GM12878 (cell line): ENCODE results near the gene NAV2. TPM values are rescaled to one million over a fixed set of nuclear protein-coding genes. Genes with fewer than 3 reads are reported as not detected.

Source experiments
- ATAC-seq: fragments of 200-7000 bp; cut with Tn5 transposase; 3 replicates; pipeline ENCODE4 v1.9.1; 2020; ENCODE audit warnings: mild to moderate bottlenecking, moderate library complexity
- BruUV-seq: library from RNA; stranded (reverse); fragments of 400-500 nt; replicated peaks from 2 replicates; lab custom pipeline; 2021; lab: Mats Ljungman, UMichigan
- CTCF ChIA-PET: fragments of 300-600 bp; sonication (Branson Sonifier 250); formaldehyde crosslinking; extraction: SDS; loops from one replicate; lab custom pipeline; 2021; ENCODE audit warnings: inconsistent platforms; lab: Yijun Ruan, JAX
- POLR2A ChIA-PET: fragments of 350-600 bp; formaldehyde crosslinking; extraction: SDS; loops from one replicate; lab custom pipeline; 2021; ENCODE audit warnings: inconsistent platforms; lab: Charles Lee
- RAD21 ChIA-PET: fragments of 300-600 bp; sonication (Branson Sonifier 250); formaldehyde crosslinking; loops from one replicate; lab custom pipeline; 2023; ENCODE audit warnings: antibody characterized with exemption; ENCODE audit not compliant: unreplicated experiment; lab: Charles Lee
- SMC1A ChIA-PET: fragments of 300-600 bp; sonication (Branson Sonifier 250); formaldehyde crosslinking; loops from one replicate; lab custom pipeline; 2023; ENCODE audit not compliant: unreplicated experiment, uncharacterized antibody; lab: Charles Lee
- DNase-seq: peaks from one replicate; pipeline ENCODE4 v3.0.0-alpha.2; 2011; ENCODE audit warnings: low read depth, low spot score
- FAIRE-seq: peaks from 3 replicates; lab custom pipeline; 2011; peaks lifted over from hg19 to GRCh38; lab: Jason Lieb, UNC
- H2AFZ ChIP-seq: 2 replicates; pipeline ENCODE4 v1.6.0; 2011; ENCODE audit warnings: low read depth, low read length, control low read depth; ENCODE audit not compliant: control insufficient read depth
- H3K27ac ChIP-seq: 2 replicates; pipeline ENCODE4 v1.5.1; 2011; ENCODE audit warnings: control low read depth; ENCODE audit not compliant: control insufficient read depth, insufficient read depth
- H3K27me3 ChIP-seq, 2 experiments: replicated peaks in 1 of 2; 2 replicates each; pipeline versions ENCODE4 v1.6.0 to v1.6.1; 2011; ENCODE audit warnings: low read length in 1 of 2; ENCODE audit not compliant: control insufficient read depth in 2 of 2, insufficient read depth in 2 of 2
- H3K36me3 ChIP-seq, 2 experiments: 2 replicates each; pipeline ENCODE4 v1.5.1; 2011; ENCODE audit warnings: low read length in 1 of 2; ENCODE audit not compliant: control insufficient read depth in 2 of 2, insufficient read depth in 2 of 2
- H3K4me1 ChIP-seq: 2 replicates; pipeline ENCODE4 v1.6.1; 2011; ENCODE audit warnings: mild to moderate bottlenecking, low read length, moderate library complexity, mixed read lengths; ENCODE audit not compliant: control insufficient read depth, insufficient read depth
- H3K4me2 ChIP-seq: 2 replicates; pipeline ENCODE4 v1.6.0; 2011; ENCODE audit warnings: control low read depth; ENCODE audit not compliant: control insufficient read depth, insufficient read depth
- H3K4me3 ChIP-seq: fragments of 200-600 bp; sonication (generic); 2 replicates; pipeline ENCODE4 v1.5.1; 2016
- H3K79me2 ChIP-seq: 2 replicates; pipeline ENCODE4 v1.6.0; 2011; ENCODE audit warnings: low read length; ENCODE audit not compliant: control insufficient read depth, insufficient read depth
- H3K9ac ChIP-seq: 2 replicates; pipeline ENCODE4 v1.8.0; 2011; ENCODE audit warnings: low read length, control low read depth, mixed read lengths; ENCODE audit not compliant: control insufficient read depth, insufficient read depth
- H3K9me3 ChIP-seq: replicated peaks from 3 replicates; pipeline ENCODE4 v1.5.1; 2011; ENCODE audit warnings: mild to moderate bottlenecking, low read length; ENCODE audit not compliant: control insufficient read depth, insufficient read depth
- H4K20me1 ChIP-seq: 2 replicates; pipeline ENCODE4 v1.6.0; 2011; ENCODE audit not compliant: control insufficient read depth, insufficient read depth
- CREM ChIP-seq: IDR thresholded peaks from 2 replicates; pipeline ENCODE4 v1.6.1; 2014; ENCODE audit warnings: antibody characterized with exemption, low read depth
- ESRRA ChIP-seq: IDR thresholded peaks from 2 replicates; pipeline ENCODE4 v1.6.1; 2012; ENCODE audit warnings: mild to moderate bottlenecking, low read length, improper control_type of control experiment
- HDGF ChIP-seq: fragments of 450-650 bp; IDR thresholded peaks from 2 replicates; pipeline ENCODE4 v1.6.1; 2016; ENCODE audit warnings: antibody characterized with exemption
- KAT2A ChIP-seq: conservative IDR thresholded peaks from 2 replicates; pipeline ENCODE4 v1.6.1; 2011; ENCODE audit warnings: low read depth, low read length; ENCODE audit not compliant: control insufficient read depth
- MEF2A ChIP-seq: IDR thresholded peaks from 2 replicates; pipeline ENCODE4 v1.6.1; 2011; ENCODE audit warnings: low read depth, mild to moderate bottlenecking, low read length, moderate library complexity; ENCODE audit not compliant: insufficient read depth
- MTA2 ChIP-seq: fragments of 450-650 bp; IDR thresholded peaks from 2 replicates; pipeline ENCODE4 v1.6.1; 2016; ENCODE audit warnings: low read depth, mild to moderate bottlenecking, moderate library complexity
- NR2C1 ChIP-seq: fragments of 450-650 bp; IDR thresholded peaks from 2 replicates; pipeline ENCODE4 v1.6.1; 2017; ENCODE audit warnings: antibody characterized with exemption, mild to moderate bottlenecking, moderate library complexity
- POLR2AphosphoS2 ChIP-seq: IDR thresholded peaks from 2 replicates; pipeline ENCODE4 v1.6.1; 2011; ENCODE audit warnings: low read depth, mild to moderate bottlenecking, low read length, improper control_type of control experiment, moderate library complexity
- TBL1XR1 ChIP-seq: IDR thresholded peaks from 2 replicates; pipeline ENCODE4 v1.6.1; 2012; ENCODE audit warnings: low read depth, low read length, improper control_type of control experiment
- YY1 ChIP-seq: IDR thresholded peaks from 2 replicates; pipeline ENCODE4 v1.6.1; 2011; ENCODE audit warnings: low read depth, mild to moderate bottlenecking, low read length
- ZSCAN29 ChIP-seq: fragments of 450-650 bp; IDR thresholded peaks from 2 replicates; pipeline ENCODE4 v1.6.1; 2017; ENCODE audit warnings: mild to moderate bottlenecking, moderate library complexity
- WGBS: methylation state at CpG from one replicate; pipeline ENCODE4 v1.1.6; 2016; ENCODE audit warnings: low lambda C conversion rate; ENCODE audit not compliant: insufficient replicate concordance, insufficient coverage; ENCODE audit errors: missing lambda C conversion rate; 5-methylcytosine and 5-hydroxymethylcytosine counted together
- in situ Hi-C: fragments of 300-500 bp; cut with MboI; formaldehyde crosslinking; loops from 9 replicates; pipeline ENCODE4 v1.14.3; 2018; ENCODE audit warnings: mixed read lengths
- intact Hi-C: fragments of 100-400 bp; cut with micrococcal nuclease; formaldehyde crosslinking; loops from one replicate; pipeline ENCODE4 v1.14.2; 2022; ENCODE audit not compliant: unreplicated experiment
- polyA plus RNA-seq, 11 experiments: library from polyadenylated mRNA; depleted of rRNA in 4 of 11; unstranded in 6 of 11; stranded (reverse) in 5 of 11; fragments of >200 nt; fragmentation: Nextera tagmentation in 4 of 11; fragmentation: Illumina TruSeq in 1 of 11; extraction: Ambion mirVana in 4 of 11; extraction: Trizol in 1 of 11; gene quantifications; 1 replicate in 1 of 11; 2 replicates in 10 of 11; pipeline versions ENCODE4 v1.2.1 to v1.2.3, GENCODE V29; 2011 to 2016; ENCODE audit warnings: inconsistent platforms in 2 of 11, missing spikeins in 2 of 11, low read depth in 1 of 11
- total RNA-seq, 4 experiments: library from RNA; depleted of rRNA in 3 of 4; stranded (reverse); fragments of >200 nt in 3 of 4; fragmentation: Illumina TruSeq in 1 of 4; extraction: Trizol in 1 of 4; gene quantifications; 2 replicates each; pipeline versions ENCODE4 v1.2.1 to v1.2.3, GENCODE V29; 2013 to 2021

Gene NAV2
- total and polyA plus RNA-seq, 10 of the 15 experiments (the other 5 are each of a cell fraction or from before 2014, with no cell fraction given) = 0.35 to 6.1 (median 1.1) TPM

GRCh38 chr11:20134991-20135736 is 422.5 kb downstream of the NAV2 start:
- no peak for TF ChIP-seq MEF2A
- no peak for TF ChIP-seq NR2C1
- TF ChIP-seq HDGF = no peak
- TF ChIP-seq TBL1XR1 = no peak
- TF ChIP-seq ZSCAN29 = no peak
- no peak for TF ChIP-seq YY1
- no peak for TF ChIP-seq KAT2A
- no peak for TF ChIP-seq POLR2AphosphoS2
- TF ChIP-seq ESRRA = no peak
- no peak for TF ChIP-seq MTA2
- no peak for TF ChIP-seq CREM
- TF ChIP-seq, all 136 proteins: peak for 0
- ATAC-seq (no peak), FAIRE-seq (no peak), DNase-seq (no peak)
- no peaks in the 10 kb centered on the region for H3K79me2 ChIP-seq
- CTCF ChIA-PET = interaction anchor here (1.3 to 5.0 kb wide), 4 partner anchors 20 to 224 kb away, joined by 3 to 47 read pairs (median 24); no protein-coding TSS in a partner anchor
- SMC1A ChIA-PET = interaction anchor here (1.1 to 2.0 kb wide), 3 partner anchors 15 to 217 kb away, joined by 3 to 4 read pairs (median 3); no protein-coding TSS in a partner anchor
- BruUV-seq = no TSS peak
- no peaks in the 10 kb centered on the region for H4K20me1 ChIP-seq
- in situ Hi-C loops = no loop called here
- no peak overlapping the region for H3K4me3 ChIP-seq
- POLR2A ChIA-PET = no interaction called here
- H3K27me3 ChIP-seq = peaks cover 3 to 7% of the 10 kb centered on the region in 2 experiments; a peak in 3 of 4 replicates
- intact Hi-C loops = loop anchor here (5.0 to 10.0 kb wide), 2 partner anchors 60 to 573 kb away; no protein-coding TSS in a partner anchor
- no peak overlapping the region for H2AFZ ChIP-seq
- WGBS = 59% methylated on average over 5 of the region's 5 CpGs
- no peaks in the 10 kb centered on the region for H3K9me3 ChIP-seq
- RAD21 ChIA-PET = no interaction called here
- no peaks in the 10 kb centered on the region for H3K4me1 ChIP-seq
- H3K27ac ChIP-seq = no peak overlapping the region
- H3K4me2 ChIP-seq = no peak overlapping the region
- H3K9ac ChIP-seq = no peak overlapping the region
- no peaks in the 10 kb centered on the region for H3K36me3 ChIP-seq
